Stomach (tissue), 9 donors: ENCODE data around the gene SEMA7A. TPM values are rescaled to one million over a fixed set of nuclear protein-coding genes. Genes with fewer than 3 reads are reported as not detected.

Experiments
- DNase-seq, 2 donors: peaks; one replicate each; pipeline versions ENCODE4 v3.0.0 to v3.0.0-alpha.2; 2013 to 2019
- H3K27ac ChIP-seq, 5 donors: fragments of 200-600 bp in 4 of 5; sonication (generic) in 4 of 5; one replicate each; pipeline ENCODE4 v1.5.1; 2013 to 2019; ENCODE audit warnings: mild to moderate bottlenecking in 1 of 5, moderate library complexity in 1 of 5
- H3K27me3 ChIP-seq, 3 donors: fragments of 200-600 bp; sonication (generic); one replicate each; pipeline ENCODE4 v1.5.1; 2017 to 2019; ENCODE audit warnings: mixed run types in 1 of 3
- H3K36me3 ChIP-seq, 4 donors: fragments of 200-600 bp; sonication (generic); 1 replicate in 3 of 4; 2 replicates in 1 of 4; pipeline ENCODE4 v1.5.1; 2016 to 2019
- H3K4me1 ChIP-seq, 4 donors: fragments of 200-600 bp; sonication (generic); one replicate each; pipeline ENCODE4 v1.5.1; 2016 to 2019
- H3K4me3 ChIP-seq, 4 donors: fragments of 200-600 bp; sonication (generic) in 3 of 4; one replicate each; pipeline ENCODE4 v1.5.1; 2016 to 2019; ENCODE audit warnings: mild to moderate bottlenecking in 1 of 4
- H3K9me3 ChIP-seq, 4 donors: fragments of 200-600 bp; sonication (generic); one replicate each; pipeline ENCODE4 v1.5.1; 2016 to 2019
- CTCF ChIP-seq, 7 experiments: fragments of 450-650 bp in 4 of 7; fragments of 200-600 bp in 3 of 7; sonication (generic) in 3 of 7; IDR thresholded peaks; one replicate each; pipeline ENCODE4 v1.5.1; 2016 to 2019; ENCODE audit warnings: antibody characterized with exemption in 7 of 7, control low read depth in 2 of 7, mild to moderate bottlenecking in 1 of 7
- EP300 ChIP-seq: sonication (generic); formaldehyde crosslinking; IDR thresholded peaks from one replicate; pipeline ENCODE4 v1.6.1; 2017; ENCODE audit warnings: antibody characterized with exemption
- POLR2A ChIP-seq, 4 donors: fragments of 450-650 bp; IDR thresholded peaks; one replicate each; pipeline ENCODE4 v1.6.1; 2016; ENCODE audit warnings: antibody characterized with exemption in 4 of 4, control low read depth in 2 of 4, mild to moderate bottlenecking in 1 of 4, moderate library complexity in 1 of 4
- POLR2AphosphoS5 ChIP-seq, 3 donors: sonication (generic); formaldehyde crosslinking; IDR thresholded peaks; one replicate each; pipeline ENCODE4 v1.6.1; 2016; ENCODE audit warnings: antibody characterized with exemption in 3 of 3
- WGBS, 5 donors: extraction: QIAGEN DNeasy Blood & Tissue Kit in 3 of 5; methylation state at CpG; one replicate each; pipeline versions ENCODE4 v1.1.5 to v1.1.7; 2013 to 2018; 5-methylcytosine and 5-hydroxymethylcytosine counted together
- intact Hi-C: fragments of 100-400 bp; cut with DNase I; formaldehyde crosslinking; loops from one replicate; pipeline ENCODE4 v1.15.1; 2023; ENCODE audit warnings: low total_unique reads
- polyA plus RNA-seq, 3 donors: library from polyadenylated mRNA; stranded (reverse); fragments of 200-250 nt; gene quantifications; one replicate each; pipeline ENCODE4 v1.2.3, GENCODE V29; 2013
- total RNA-seq, 5 donors: library from RNA; depleted of rRNA; stranded (reverse); fragments of >200 nt; gene quantifications; one replicate each; pipeline versions ENCODE4 v1.1.0 to v1.2.3, GENCODE V29; 2014 to 2016
- donor health status: healthy with polysubstance abuse.
- donor health status: Bipolar disorder and iron deficiency.
- donor health status: healthy.

The SEMA7A gene
- total and polyA plus RNA-seq, 8 donors: 0.31 to 3.5 (median 2.1) TPM; not detected in 2

GRCh38 chr15:74431645-74432044, 2.1 kb downstream of the SEMA7A start:
- Histone ChIP-seq H3K4me3 (no peak overlapping the region), H3K27me3 (peaks cover 0 to 46% (median 15%) of the 10 kb centered on the region in 3 donors), H3K27ac (no peak overlapping the region), H3K4me1 (peaks cover 18 to 36% (median 23%) of the 10 kb centered on the region in 4 donors), H3K9me3 (no peaks in the 10 kb centered on the region), H3K36me3 (no peaks in the 10 kb centered on the region)
- no peak for DNase-seq
- TF ChIP-seq CTCF (IDR thresholded peaks at IDR 0.05): no peak
- TF ChIP-seq POLR2AphosphoS5 (IDR thresholded peaks at IDR 0.05): no peak
- no peak for TF ChIP-seq EP300
- TF ChIP-seq POLR2A (IDR thresholded peaks at IDR 0.05): no peak
- 66 to 87% (median 79%) methylated on average over 8 of the region's 8 CpGs for WGBS, 5 donors
- intact Hi-C loops: no loop called here

GRCh38 chr15:74431116-74431515, 2.6 kb downstream of the SEMA7A start:
- WGBS, 5 donors: 58 to 94% (median 85%) methylated on average over 1 of the region's 1 CpG
- no peak overlapping the region for H3K4me3 ChIP-seq
- H3K27ac ChIP-seq: no peak overlapping the region

GRCh38 chr15:74430510-74430951, 3.2 kb downstream of the SEMA7A start:
- Histone ChIP-seq H3K27me3 (peaks cover 0 to 46% (median 15%) of the 10 kb centered on the region in 3 donors), H3K27ac (no peak overlapping the region), H3K4me1 (peaks cover 18 to 36% (median 23%) of the 10 kb centered on the region in 4 donors), H3K36me3 (no peaks in the 10 kb centered on the region), H3K4me3 (no peak overlapping the region), H3K9me3 (no peaks in the 10 kb centered on the region)
- intact Hi-C loops: no loop called here
- TF ChIP-seq EP300 (no peak), POLR2A (IDR thresholded peaks at IDR 0.05) (no peak), POLR2AphosphoS5 (IDR thresholded peaks at IDR 0.05) (no peak), CTCF (IDR thresholded peaks at IDR 0.05) (no peak)
- no peak for DNase-seq
- WGBS, 5 donors: 44 to 53% (median 53%) methylated on average over 5 to 6 of the region's 6 CpGs

More at GRCh38 chr15:74431116-74431515, 2.6 kb downstream of the SEMA7A start:
- peaks cover 18 to 36% (median 23%) of the 10 kb centered on the region in 4 donors for H3K4me1 ChIP-seq
- TF ChIP-seq POLR2A (IDR thresholded peaks at IDR 0.05): no peak
- TF ChIP-seq EP300: no peak
- no peak for TF ChIP-seq POLR2AphosphoS5 (IDR thresholded peaks at IDR 0.05)
- TF ChIP-seq CTCF (IDR thresholded peaks at IDR 0.05): no peak
- DNase-seq: no peak
- no peaks in the 10 kb centered on the region for H3K36me3 ChIP-seq
- H3K27me3 ChIP-seq: peaks cover 0 to 46% (median 15%) of the 10 kb centered on the region in 3 donors
- H3K9me3 ChIP-seq: no peaks in the 10 kb centered on the region
- intact Hi-C loops: no loop called here

GRCh38 chr15:74429781-74430400, 3.9 kb downstream of the SEMA7A start:
- TF ChIP-seq POLR2AphosphoS5 (IDR thresholded peaks at IDR 0.05) (no peak), POLR2A (IDR thresholded peaks at IDR 0.05) (no peak), CTCF (IDR thresholded peaks at IDR 0.05) (no peak), EP300 (no peak)
- Histone ChIP-seq H3K27me3 (peaks cover 0 to 46% (median 15%) of the 10 kb centered on the region in 3 donors), H3K36me3 (no peaks in the 10 kb centered on the region), H3K4me1 (peaks cover 18 to 36% (median 23%) of the 10 kb centered on the region in 4 donors), H3K27ac (no peak overlapping the region), H3K9me3 (no peaks in the 10 kb centered on the region), H3K4me3 (no peak overlapping the region)
- intact Hi-C loops: no loop called here
- no peak for DNase-seq
- WGBS, 5 donors: 85 to 91% (median 90%) methylated on average over 6 of the region's 6 CpGs
